ENCODE measurements around the gene PCNA.

PCNA gene

DNA sequence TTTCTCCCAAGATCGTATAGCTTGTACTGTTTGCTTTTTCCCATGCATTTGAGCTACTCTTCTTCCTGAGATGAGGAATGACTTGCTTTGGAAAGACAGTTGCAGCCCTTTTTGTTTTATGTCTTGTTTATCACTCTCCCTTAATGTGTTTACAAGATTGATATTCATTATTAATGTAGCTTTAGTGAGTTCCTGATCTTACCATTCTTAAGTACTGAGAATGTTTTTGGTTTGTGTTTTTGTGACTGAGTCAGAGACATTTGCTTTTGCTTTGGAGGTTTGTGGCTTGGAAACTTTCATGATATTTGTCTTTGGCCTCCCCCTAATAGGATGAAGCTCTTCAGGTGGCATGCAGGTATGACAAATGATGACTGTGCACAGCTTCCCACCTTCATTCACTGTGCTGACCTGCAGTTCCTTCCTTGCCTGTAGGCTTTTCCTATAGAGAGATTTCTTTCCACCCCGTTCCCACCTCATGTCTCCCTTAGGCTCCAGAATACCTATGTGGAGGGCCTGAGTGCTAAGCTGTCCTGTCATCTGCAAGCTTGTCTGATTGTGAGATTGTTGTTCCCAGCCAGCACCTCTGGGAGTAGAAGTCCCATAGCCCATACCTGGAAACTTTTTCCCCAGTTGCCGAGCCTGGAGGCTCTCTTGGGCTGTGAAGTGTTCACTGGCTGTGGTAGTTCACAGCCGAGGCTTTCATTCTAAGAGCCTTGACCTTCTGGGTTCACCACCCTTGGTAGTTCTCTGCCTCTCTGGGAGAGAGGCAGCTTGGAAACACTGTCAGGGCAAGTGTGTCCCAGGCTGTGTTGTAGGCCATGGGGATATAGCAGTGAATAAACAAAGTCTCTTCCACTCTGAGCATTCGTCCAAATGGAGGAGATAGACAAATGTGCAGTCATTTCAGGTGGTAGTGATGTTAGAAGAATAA lies 34.1 kb upstream of the PCNA start:
- Histone ChIP-seq H3K4me1 (ENCODE audit: control insufficient read depth in 1 of 2, insufficient read depth in 2 of 2, low read length in 2 of 2) (peaks cover 0 to 51% of the 10 kb centered on the region in 2 donors), H3K36me3 (ENCODE audit: control insufficient read depth in 1 of 2, insufficient read depth in 2 of 2, low read length in 2 of 2) (no peaks in the 10 kb centered on the region), H3K4me3 (ENCODE audit: low read depth in 1 of 2, low read length in 2 of 2) (no peak overlapping the region), H3K27ac (ENCODE audit: low read length) (no peak overlapping the region), H3K9me3 (ENCODE audit: control insufficient read depth in 1 of 2, low read length in 2 of 2) (no peaks in the 10 kb centered on the region), H3K27me3 (ENCODE audit: low read depth, low read length) (no peaks in the 10 kb centered on the region)

DNA sequence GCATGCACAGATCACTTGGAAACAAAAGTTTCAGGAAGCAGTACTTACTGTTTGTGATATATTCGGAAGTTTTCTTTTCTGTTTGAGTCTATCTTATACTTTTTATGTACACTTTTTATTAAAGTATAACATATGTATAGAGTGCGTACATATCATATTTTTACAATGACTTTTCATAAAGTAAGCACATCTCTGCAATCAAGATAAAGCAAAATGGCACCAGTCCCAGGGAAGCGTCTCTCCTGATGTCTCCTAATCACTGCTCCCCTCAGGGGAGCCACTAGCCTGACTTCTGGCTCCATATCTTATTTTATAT lies 33.4 kb upstream of the PCNA start:
- H3K27ac ChIP-seq (ENCODE audit: low read length): no peak overlapping the region
- peaks cover 6 to 58% of the 10 kb centered on the region in 2 donors for H3K4me1 ChIP-seq (ENCODE audit: control insufficient read depth in 1 of 2, insufficient read depth in 2 of 2, low read length in 2 of 2)
- H3K36me3 ChIP-seq (ENCODE audit: control insufficient read depth in 1 of 2, insufficient read depth in 2 of 2, low read length in 2 of 2): no peaks in the 10 kb centered on the region

DNA sequence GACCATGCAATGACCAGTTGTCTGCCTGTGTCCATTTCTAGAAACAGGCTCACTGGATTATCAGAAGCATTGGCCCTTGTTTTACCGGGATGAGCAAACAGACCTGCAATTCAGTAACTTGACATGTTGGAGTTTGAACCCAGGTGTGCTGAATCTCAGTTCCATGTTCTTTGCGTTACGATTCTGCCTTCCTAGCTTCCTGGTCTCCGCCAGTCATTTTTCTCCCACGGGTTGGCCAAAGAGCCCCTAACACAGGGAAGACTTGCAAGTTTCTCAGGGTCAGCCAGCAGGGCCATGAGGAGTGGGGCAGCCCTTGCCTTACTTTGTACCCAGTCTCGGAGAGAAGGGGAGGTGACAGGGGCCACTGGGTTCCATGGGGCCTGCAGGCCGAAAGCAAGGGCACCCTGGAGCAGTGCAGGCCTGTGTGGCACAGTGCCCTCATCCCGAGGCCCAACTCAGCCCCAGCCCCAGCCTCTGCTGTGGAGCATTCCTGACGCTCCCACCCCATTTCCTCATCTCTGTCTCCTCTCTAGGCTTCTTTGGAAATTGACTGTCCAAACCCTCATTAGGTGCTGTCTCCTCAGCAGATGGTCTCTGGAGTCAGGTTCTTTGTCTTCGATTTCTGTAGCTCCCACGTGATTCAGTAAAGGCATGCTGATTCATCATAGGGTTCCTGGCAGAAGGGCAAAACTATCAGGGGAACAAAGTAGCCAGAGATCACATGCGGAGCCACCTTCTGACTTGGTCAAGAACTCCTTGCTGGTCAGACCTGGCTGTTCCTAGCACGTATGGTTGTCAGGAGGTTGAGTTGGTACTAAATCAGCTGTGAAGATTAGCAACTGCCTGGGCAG lies 30.7 kb upstream of the PCNA start:
- Histone ChIP-seq H3K27ac (ENCODE audit: low read length) (no peak overlapping the region), H3K36me3 (ENCODE audit: control insufficient read depth in 1 of 2, insufficient read depth in 2 of 2, low read length in 2 of 2) (no peaks in the 10 kb centered on the region), H3K4me1 (ENCODE audit: control insufficient read depth in 1 of 2, insufficient read depth in 2 of 2, low read length in 2 of 2) (peaks cover 7 to 67% of the 10 kb centered on the region in 2 donors), H3K9me3 (ENCODE audit: control insufficient read depth in 1 of 2, low read length in 2 of 2) (no peaks in the 10 kb centered on the region), H3K27me3 (ENCODE audit: low read depth, low read length) (no peaks in the 10 kb centered on the region), H3K4me3 (ENCODE audit: low read depth in 1 of 2, low read length in 2 of 2) (no peak overlapping the region)

More for the DNA sequence above, 33.4 kb upstream of the PCNA start:
- Histone ChIP-seq H3K27me3 (ENCODE audit: low read depth, low read length) (no peaks in the 10 kb centered on the region), H3K4me3 (ENCODE audit: low read depth in 1 of 2, low read length in 2 of 2) (no peak overlapping the region), H3K9me3 (ENCODE audit: control insufficient read depth in 1 of 2, low read length in 2 of 2) (no peaks in the 10 kb centered on the region)

DNA sequence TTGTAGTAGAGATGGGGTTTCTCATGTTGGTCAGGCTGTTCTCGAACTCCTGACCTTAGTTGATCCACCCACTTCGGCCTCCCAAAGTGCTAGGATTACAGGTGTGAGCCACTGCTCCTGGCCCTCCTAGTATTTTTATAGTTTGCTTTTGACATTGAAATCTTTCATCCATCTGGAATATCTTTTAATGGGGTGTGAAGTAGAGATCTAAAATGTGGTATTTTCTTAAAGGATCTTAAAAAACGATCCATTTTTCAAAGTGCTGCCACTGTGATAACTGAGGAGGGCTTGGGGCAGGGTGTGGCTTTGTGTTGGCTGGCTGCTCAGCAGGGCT lies 30.1 kb upstream of the PCNA start:
- Histone ChIP-seq H3K9me3 (ENCODE audit: control insufficient read depth in 1 of 2, low read length in 2 of 2) (no peaks in the 10 kb centered on the region), H3K36me3 (ENCODE audit: control insufficient read depth in 1 of 2, insufficient read depth in 2 of 2, low read length in 2 of 2) (no peaks in the 10 kb centered on the region), H3K27me3 (ENCODE audit: low read depth, low read length) (no peaks in the 10 kb centered on the region), H3K27ac (ENCODE audit: low read length) (no peak overlapping the region), H3K4me3 (ENCODE audit: low read depth in 1 of 2, low read length in 2 of 2) (no peak overlapping the region), H3K4me1 (ENCODE audit: control insufficient read depth in 1 of 2, insufficient read depth in 2 of 2, low read length in 2 of 2) (peaks cover 7 to 68% of the 10 kb centered on the region in 2 donors)

DNA sequence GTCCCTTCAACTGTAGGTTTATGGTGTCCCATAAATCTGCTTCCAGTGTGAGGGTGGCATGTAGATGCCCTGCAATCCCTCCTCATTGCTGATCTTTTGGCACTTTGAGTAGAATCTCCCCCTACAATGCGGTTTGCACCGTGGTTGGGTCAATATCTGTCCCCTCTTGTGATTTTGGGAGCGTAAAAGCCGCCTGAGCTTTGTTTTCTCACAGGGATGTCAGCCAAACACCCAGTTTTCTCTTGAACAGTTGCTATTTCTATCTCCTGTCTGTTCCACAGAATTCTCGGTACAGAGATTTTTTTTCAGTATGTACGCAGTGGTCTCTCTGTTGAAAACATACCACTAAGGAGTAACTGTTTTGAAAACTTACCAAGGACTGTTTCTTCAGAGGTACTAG lies 28.8 kb upstream of the PCNA start:
- no peak overlapping the region for H3K4me3 ChIP-seq (ENCODE audit: low read depth in 1 of 2, low read length in 2 of 2)
- H3K27me3 ChIP-seq (ENCODE audit: low read depth, low read length): no peaks in the 10 kb centered on the region
- H3K9me3 ChIP-seq (ENCODE audit: control insufficient read depth in 1 of 2, low read length in 2 of 2): no peaks in the 10 kb centered on the region
- H3K36me3 ChIP-seq (ENCODE audit: control insufficient read depth in 1 of 2, insufficient read depth in 2 of 2, low read length in 2 of 2): no peaks in the 10 kb centered on the region
- H3K4me1 ChIP-seq (ENCODE audit: control insufficient read depth in 1 of 2, insufficient read depth in 2 of 2, low read length in 2 of 2): peaks cover 7 to 60% of the 10 kb centered on the region in 2 donors
- no peak overlapping the region for H3K27ac ChIP-seq (ENCODE audit: low read length)

DNA sequence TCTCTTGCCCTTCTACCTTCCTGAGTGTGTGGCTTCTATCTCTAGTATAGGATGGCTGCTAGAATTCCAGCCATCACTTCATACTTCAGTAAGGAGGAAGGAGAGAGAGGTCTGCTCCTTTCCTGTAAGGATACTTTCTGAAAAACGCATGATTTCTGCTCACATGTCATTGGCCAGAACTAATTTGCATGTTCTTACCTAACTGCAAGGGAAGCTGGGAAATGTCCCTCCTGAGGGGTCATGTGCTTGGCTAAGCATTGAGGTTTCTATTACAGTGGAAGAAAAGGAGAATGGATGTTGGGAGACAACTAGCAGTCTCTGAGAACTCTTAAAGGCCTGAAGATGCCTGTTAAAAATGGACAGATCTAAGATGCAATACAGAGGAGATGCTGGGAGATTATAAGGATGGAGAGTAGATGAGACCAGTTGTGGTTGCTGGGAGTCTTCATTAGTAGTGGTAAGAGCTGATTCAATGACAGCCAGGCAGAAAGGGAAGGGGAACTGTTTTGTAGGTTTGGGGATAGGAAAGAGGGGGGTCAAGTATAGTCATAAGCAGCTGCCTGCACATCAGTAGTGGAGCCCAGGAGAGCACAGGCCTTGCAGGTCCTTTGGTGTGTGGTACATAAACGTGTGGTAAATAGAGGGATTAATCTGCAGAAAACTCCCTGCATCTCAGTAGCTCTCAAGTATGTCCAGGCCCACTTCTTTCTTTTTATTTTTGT lies 27.3 kb upstream of the PCNA start:
- Histone ChIP-seq H3K4me3 (ENCODE audit: low read depth in 1 of 2, low read length in 2 of 2) (no peak overlapping the region), H3K9me3 (ENCODE audit: control insufficient read depth in 1 of 2, low read length in 2 of 2) (no peaks in the 10 kb centered on the region), H3K4me1 (ENCODE audit: control insufficient read depth in 1 of 2, insufficient read depth in 2 of 2, low read length in 2 of 2) (peaks cover 7 to 58% of the 10 kb centered on the region in 2 donors), H3K27ac (ENCODE audit: low read length) (no peak overlapping the region), H3K27me3 (ENCODE audit: low read depth, low read length) (no peaks in the 10 kb centered on the region), H3K36me3 (ENCODE audit: control insufficient read depth in 1 of 2, insufficient read depth in 2 of 2, low read length in 2 of 2) (no peaks in the 10 kb centered on the region)

DNA sequence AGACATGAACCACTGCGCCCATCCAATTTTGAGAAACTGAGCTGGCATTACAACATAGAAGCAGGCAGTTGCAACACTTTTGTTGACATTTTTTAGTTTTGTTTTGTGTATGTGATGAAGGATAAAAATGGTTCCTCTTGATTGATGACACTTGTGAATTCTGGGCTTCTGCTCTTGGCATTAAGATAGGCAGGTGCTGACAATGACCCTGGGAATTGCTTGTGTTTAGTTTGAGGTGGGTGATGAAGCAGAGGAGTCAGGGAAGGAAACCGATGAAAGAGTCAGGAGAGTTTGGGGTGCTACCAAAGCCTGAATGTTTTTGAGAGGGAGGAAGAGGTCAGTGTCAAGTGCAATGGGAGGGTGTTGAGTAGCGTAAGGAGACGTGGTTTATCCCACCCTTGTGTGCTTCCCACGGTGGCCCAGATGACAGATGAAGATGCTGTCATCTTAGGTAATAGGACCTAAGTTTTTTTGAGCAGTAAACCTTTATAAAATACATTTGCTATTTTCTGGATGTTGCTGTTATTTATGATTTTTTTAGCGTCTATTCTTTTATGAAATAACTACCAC lies 26.4 kb upstream of the PCNA start:
- Histone ChIP-seq H3K36me3 (ENCODE audit: control insufficient read depth in 1 of 2, insufficient read depth in 2 of 2, low read length in 2 of 2) (no peaks in the 10 kb centered on the region), H3K27ac (ENCODE audit: low read length) (no peak overlapping the region), H3K27me3 (ENCODE audit: low read depth, low read length) (no peaks in the 10 kb centered on the region), H3K4me1 (ENCODE audit: control insufficient read depth in 1 of 2, insufficient read depth in 2 of 2, low read length in 2 of 2) (peaks cover 7 to 67% of the 10 kb centered on the region in 2 donors), H3K4me3 (ENCODE audit: low read depth in 1 of 2, low read length in 2 of 2) (no peak overlapping the region), H3K9me3 (ENCODE audit: control insufficient read depth in 1 of 2, low read length in 2 of 2) (no peaks in the 10 kb centered on the region)

DNA sequence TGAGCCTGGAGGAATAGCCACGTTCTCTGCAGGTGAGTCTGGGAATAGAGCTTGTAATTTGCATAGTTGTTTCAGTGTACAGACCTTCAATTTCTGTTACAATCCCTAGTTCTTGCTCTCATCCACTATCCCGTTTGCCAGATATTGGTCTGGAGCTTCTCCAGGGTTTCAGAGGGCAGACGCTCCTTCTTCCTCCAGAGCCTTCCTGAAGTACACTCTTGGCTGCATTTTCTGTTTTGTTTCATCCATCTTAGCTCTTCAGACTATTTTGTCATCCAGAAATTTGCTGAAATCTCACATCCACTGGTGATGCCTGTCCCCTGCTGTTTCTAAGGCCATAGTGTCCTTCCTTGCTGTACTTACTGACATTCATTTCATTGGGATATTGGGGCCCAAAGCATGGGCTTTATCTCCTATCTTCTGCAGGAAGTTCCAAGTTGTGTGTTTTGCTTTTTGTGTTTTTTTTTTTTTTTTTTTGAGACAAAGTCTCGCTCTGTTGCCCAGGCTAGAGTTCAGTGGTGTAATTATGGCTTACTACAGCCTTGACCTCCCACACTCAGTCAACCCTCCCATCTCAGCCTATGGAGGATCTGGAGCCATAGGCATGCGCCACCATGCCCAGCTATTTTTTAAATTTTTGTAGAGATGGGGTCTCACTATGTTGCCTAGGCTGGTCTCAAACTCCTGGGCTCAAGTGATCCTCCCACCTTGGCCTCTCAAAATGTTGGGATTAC lies 25.8 kb upstream of the PCNA start:
- peaks cover 8 to 67% of the 10 kb centered on the region in 2 donors for H3K4me1 ChIP-seq (ENCODE audit: control insufficient read depth in 1 of 2, insufficient read depth in 2 of 2, low read length in 2 of 2)

DNA sequence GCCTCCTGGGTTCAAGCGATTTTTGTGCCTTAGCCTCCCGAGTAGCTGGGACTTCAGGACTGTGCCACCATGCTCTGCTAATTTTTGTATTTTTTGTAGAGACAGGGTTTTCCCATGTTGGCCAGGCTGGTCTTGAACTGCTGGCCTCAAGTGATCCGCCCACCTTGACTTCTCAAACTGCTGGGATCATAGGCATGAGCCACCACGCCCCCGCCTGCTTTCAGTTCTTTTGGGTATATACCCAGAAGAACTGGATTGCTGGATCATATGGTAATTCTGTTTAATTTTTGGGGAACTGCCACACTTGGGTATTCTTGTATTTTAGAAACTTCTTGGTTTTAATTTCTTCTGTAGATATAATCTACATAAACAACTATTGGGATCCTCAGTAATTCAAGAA lies 24.1 kb upstream of the PCNA start:
- no peaks in the 10 kb centered on the region for H3K36me3 ChIP-seq (ENCODE audit: control insufficient read depth in 1 of 2, insufficient read depth in 2 of 2, low read length in 2 of 2)
- no peaks in the 10 kb centered on the region for H3K9me3 ChIP-seq (ENCODE audit: control insufficient read depth in 1 of 2, low read length in 2 of 2)
- no peak overlapping the region for H3K27ac ChIP-seq (ENCODE audit: low read length)
- no peaks in the 10 kb centered on the region for H3K27me3 ChIP-seq (ENCODE audit: low read depth, low read length)
- H3K4me1 ChIP-seq (ENCODE audit: control insufficient read depth in 1 of 2, insufficient read depth in 2 of 2, low read length in 2 of 2): peaks cover 13 to 53% of the 10 kb centered on the region in 2 donors
- H3K4me3 ChIP-seq (ENCODE audit: low read depth in 1 of 2, low read length in 2 of 2): no peak overlapping the region

More for the DNA sequence above, 25.8 kb upstream of the PCNA start:
- Histone ChIP-seq H3K4me3 (ENCODE audit: low read depth in 1 of 2, low read length in 2 of 2) (no peak overlapping the region), H3K9me3 (ENCODE audit: control insufficient read depth in 1 of 2, low read length in 2 of 2) (no peaks in the 10 kb centered on the region), H3K27me3 (ENCODE audit: low read depth, low read length) (no peaks in the 10 kb centered on the region), H3K27ac (ENCODE audit: low read length) (no peak overlapping the region), H3K36me3 (ENCODE audit: control insufficient read depth in 1 of 2, insufficient read depth in 2 of 2, low read length in 2 of 2) (no peaks in the 10 kb centered on the region)

DNA sequence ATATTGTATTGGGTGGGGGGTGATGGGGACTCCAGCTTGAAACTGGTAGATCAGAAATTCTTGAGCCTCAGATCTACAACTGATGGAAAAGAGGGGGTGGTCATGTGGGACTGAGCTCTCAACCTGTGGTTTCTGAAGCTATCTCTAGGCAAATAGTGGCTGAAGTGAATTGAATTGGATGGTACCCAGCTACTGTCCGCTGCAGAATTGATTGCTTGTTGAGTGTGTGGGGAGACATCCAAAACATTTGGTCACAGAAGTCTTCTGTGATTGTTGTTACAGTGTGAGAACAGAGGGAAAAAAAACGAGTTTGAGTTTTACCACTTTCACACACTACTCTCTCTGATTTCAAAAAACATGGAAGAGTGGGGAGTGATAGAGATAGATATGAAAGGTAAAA lies 21.9 kb upstream of the PCNA start:
- no peaks in the 10 kb centered on the region for H3K9me3 ChIP-seq (ENCODE audit: control insufficient read depth in 1 of 2, low read length in 2 of 2)
- no peak overlapping the region for H3K27ac ChIP-seq (ENCODE audit: low read length)
- H3K36me3 ChIP-seq (ENCODE audit: control insufficient read depth in 1 of 2, insufficient read depth in 2 of 2, low read length in 2 of 2): no peaks in the 10 kb centered on the region
- H3K4me1 ChIP-seq (ENCODE audit: control insufficient read depth in 1 of 2, insufficient read depth in 2 of 2, low read length in 2 of 2): peaks cover 6 to 41% of the 10 kb centered on the region in 2 donors
- H3K4me3 ChIP-seq (ENCODE audit: low read depth in 1 of 2, low read length in 2 of 2): no peak overlapping the region
- no peaks in the 10 kb centered on the region for H3K27me3 ChIP-seq (ENCODE audit: low read depth, low read length)

All from muscle layer of duodenum (tissue), 2 donors.